ENCODE data around the gene CYREN.
"Not testable (repeated sequence)": the region's sequence is repeated elsewhere in the genome, so short reads cannot be mapped to it uniquely, and the experiment has no call there.

The CYREN gene

GRCh38 chr7:135170274-135170997, at the start of gene CYREN:
TSS of gene CYREN (minus strand) at chr7:135170707. CDS start at chr7:135168922, 1,785 bp downstream.
- DNase-seq, result peak; percentile 96

- no peak for DNase-seq
These were observed 47.4 kb upstream of the CYREN start for GRCh38 chr7:135217645-135218509.

- no peak for DNase-seq
These were observed 45.2 kb upstream of the CYREN start for GRCh38 chr7:135215698-135216097.

- no peak for DNase-seq
These were observed 44.7 kb upstream of the CYREN start for GRCh38 chr7:135215180-135215579.

- DNase-seq, result no peak
These were observed 43.3 kb upstream of the CYREN start for GRCh38 chr7:135213831-135214230.

- DNase-seq, result not testable (repeated sequence)
These were observed 41.6 kb upstream of the CYREN start for GRCh38 chr7:135211946-135212685.

- DNase-seq, result peak; percentile 98
These were observed 40.9 kb upstream of the CYREN start, which contains the start of gene WDR91 for GRCh38 chr7:135211179-135211945. TSS of gene WDR91 (minus strand) at chr7:135211526. CDS start at chr7:135211502, 24 bp downstream.

GRCh38 chr7:135210888-135211178, 40.3 kb upstream of the CYREN start:
- no peak for DNase-seq

GRCh38 chr7:135209225-135209834, 38.8 kb upstream of the CYREN start:
- no peak for DNase-seq

GRCh38 chr7:135208102-135208793, 37.7 kb upstream of the CYREN start:
- DNase-seq, result no peak

GRCh38 chr7:135207406-135208101, 37.0 kb upstream of the CYREN start:
- no peak for DNase-seq

GRCh38 chr7:135206941-135207391, 36.5 kb upstream of the CYREN start:
- peak; percentile 62 for DNase-seq

- no peak for DNase-seq
These were observed 35.3 kb upstream of the CYREN start for GRCh38 chr7:135205850-135206249.

- DNase-seq, result no peak
These were observed 34.4 kb upstream of the CYREN start for GRCh38 chr7:135204876-135205275.

- no peak for DNase-seq
These were observed 33.8 kb upstream of the CYREN start for GRCh38 chr7:135204341-135204749.

GRCh38 chr7:135201350-135201749, 30.8 kb upstream of the CYREN start:
- DNase-seq, result no peak

GRCh38 chr7:135200821-135201331, 30.4 kb upstream of the CYREN start:
- no peak for DNase-seq

GRCh38 chr7:135199439-135199838, 28.9 kb upstream of the CYREN start:
- no peak for DNase-seq

- DNase-seq, result no peak
These were observed 27.6 kb upstream of the CYREN start for GRCh38 chr7:135197906-135198655.

- DNase-seq, result no peak
These were observed 26.8 kb upstream of the CYREN start for GRCh38 chr7:135197343-135197742.

All from activated CD4-positive, alpha-beta T cell treated with anti-CD3 and anti-CD28 coated beads, Interleukin-10, Interleukin-2, amounts not matched to agents 100 ng/mL and 50 ng/mL, durations not matched to agents 16 hours and 8 hours (primary cell).